Measurements from ENCODE around the gene ARMCX1. TPM values are rescaled to one million over a fixed set of nuclear protein-coding genes. Genes with fewer than 3 reads are reported as not detected.
"Not testable (repeated sequence)": the region's sequence is repeated elsewhere in the genome, so short reads cannot be mapped to it uniquely, and the experiment has no call there.

Gene ARMCX1
- total and polyA plus RNA-seq, 7 donors, result 2.8 to 73.1 (median 49.1) TPM

DNA sequence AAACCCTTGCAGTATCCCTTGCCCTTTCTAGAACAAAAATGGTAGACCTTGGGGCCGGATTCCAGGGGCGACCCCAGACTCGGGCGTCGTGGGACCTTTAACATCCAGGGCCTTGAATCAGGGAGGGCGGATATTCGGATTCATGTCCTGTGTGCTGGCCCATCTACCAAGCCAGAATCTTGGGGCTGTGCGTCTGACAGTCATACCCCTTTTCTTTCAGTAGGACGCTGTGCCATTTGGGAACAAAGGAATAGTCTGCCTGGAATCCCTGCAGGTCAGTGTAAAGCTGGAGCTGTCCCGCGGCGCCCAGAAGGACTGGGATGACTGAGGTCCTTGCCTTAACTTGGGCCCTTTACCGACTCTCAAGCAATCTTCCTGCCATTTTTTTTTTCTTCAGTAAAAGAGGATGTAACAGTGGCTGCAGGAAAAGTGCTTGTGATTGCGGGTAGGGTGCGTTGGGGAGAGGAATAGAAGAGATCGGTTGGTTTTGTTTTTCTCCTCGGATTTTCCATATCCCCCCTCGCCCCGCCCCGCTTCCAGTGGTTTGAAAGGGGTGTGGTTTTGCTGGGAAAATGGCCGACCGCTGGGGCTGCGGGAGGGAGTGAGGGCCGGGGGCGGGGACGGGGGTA is 518 bp downstream of the ARMCX1 start:
- Histone ChIP-seq H3K36me3 (peaks cover 0 to 14% (median 2%) of the 10 kb centered on the region in 4 donors), H3K27me3 (no peaks in the 10 kb centered on the region), H3K4me3 (peak overlapping the region; percentile 44 to 62 (median 58)), H3K9me3 (no peaks in the 10 kb centered on the region), H3K4me1 (peaks cover 0 to 9% (median 2%) of the 10 kb centered on the region in 4 donors), H3K27ac (peak overlapping the region; percentile 86 to 89 (median 88))
- 1 to 3% methylated on average over 26 of the region's 26 CpGs for WGBS, 2 donors
- TF ChIP-seq EP300 (IDR thresholded peaks at IDR 0.05), result no peak
- DNase-seq, result peak; percentile 79
- intact Hi-C loops (cut with DNase I), result loop anchor here (5.0 kb wide), 1 partner anchor 134 kb away; no protein-coding TSS in a partner anchor

DNA sequence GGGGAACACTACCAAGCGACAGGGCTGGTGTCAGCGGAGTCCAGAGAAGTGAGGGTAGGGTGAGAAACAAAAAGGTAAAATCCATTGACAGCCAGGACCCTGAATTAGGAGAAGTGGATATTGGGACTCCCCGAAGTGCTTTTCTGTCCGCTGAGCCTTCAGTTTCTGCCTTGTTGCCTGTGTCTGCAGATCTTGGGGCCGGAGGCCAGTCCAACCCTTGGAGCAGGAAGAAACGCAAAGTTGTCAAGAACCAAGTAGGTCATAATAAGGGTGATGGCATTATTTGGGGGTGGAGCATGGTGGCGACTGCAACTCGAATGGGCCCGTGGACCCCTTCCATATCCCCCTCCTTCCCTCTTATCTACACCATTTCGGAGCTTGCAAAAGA is 1.0 kb downstream of the ARMCX1 start:
- no peaks in the 10 kb centered on the region for H3K27me3 ChIP-seq
- TF ChIP-seq POLR2A (IDR thresholded peaks at IDR 0.05) (no peak), POLR2AphosphoS5 (IDR thresholded peaks at IDR 0.05) (no peak), CTCF (IDR thresholded peaks at IDR 0.05) (no peak), EP300 (IDR thresholded peaks at IDR 0.05) (no peak)
- peak overlapping the region; percentile 44 to 62 (median 58) for H3K4me3 ChIP-seq
- WGBS, 2 donors, result 39 to 54% methylated on average over 10 of the region's 10 CpGs
- peak overlapping the region; percentile 86 to 89 (median 88) for H3K27ac ChIP-seq
- no peak for DNase-seq
- intact Hi-C loops (cut with DNase I), result loop anchor here (5.0 kb wide), 1 partner anchor 134 kb away; no protein-coding TSS in a partner anchor
- peaks cover 0 to 9% (median 2%) of the 10 kb centered on the region in 4 donors for H3K4me1 ChIP-seq
- H3K36me3 ChIP-seq, result peaks cover 0 to 14% (median 2%) of the 10 kb centered on the region in 4 donors
- H3K9me3 ChIP-seq, result no peaks in the 10 kb centered on the region

- H3K9me3 ChIP-seq, result no peaks in the 10 kb centered on the region
- H3K27ac ChIP-seq, result no peak overlapping the region
- H3K4me1 ChIP-seq, result peaks cover 0 to 9% (median 2%) of the 10 kb centered on the region in 4 donors
- intact Hi-C loops (cut with DNase I), result loop anchor here (5.0 kb wide), 1 partner anchor 135 kb away; no protein-coding TSS in a partner anchor
- no peaks in the 10 kb centered on the region for H3K27me3 ChIP-seq
- no peak for TF ChIP-seq CTCF (IDR thresholded peaks at IDR 0.05)
- TF ChIP-seq POLR2A (IDR thresholded peaks at IDR 0.05), result no peak
- TF ChIP-seq EP300 (IDR thresholded peaks at IDR 0.05), result no peak
- no peak for TF ChIP-seq POLR2AphosphoS5 (IDR thresholded peaks at IDR 0.05)
- H3K36me3 ChIP-seq, result peaks cover 0 to 14% (median 2%) of the 10 kb centered on the region in 4 donors
- 96 to 97% methylated on average over 23 of the region's 23 CpGs for WGBS, 2 donors
- DNase-seq, result no peak
- no peak overlapping the region for H3K4me3 ChIP-seq
Measured at GRCh38 chrX:101552714-101553113, 2.4 kb downstream of the ARMCX1 start.

GRCh38 chrX:101564651-101565050 is 14.3 kb downstream of the ARMCX1 start:
- Histone ChIP-seq H3K27me3 (no peaks in the 10 kb centered on the region), H3K4me3 (no peak overlapping the region), H3K9me3 (no peaks in the 10 kb centered on the region), H3K36me3 (no peaks in the 10 kb centered on the region), H3K4me1 (no peaks in the 10 kb centered on the region), H3K27ac (no peak overlapping the region)
- no peak for DNase-seq
- TF ChIP-seq CTCF (IDR thresholded peaks at IDR 0.05) (no peak), EP300 (IDR thresholded peaks at IDR 0.05) (no peak), POLR2AphosphoS5 (IDR thresholded peaks at IDR 0.05) (no peak), POLR2A (IDR thresholded peaks at IDR 0.05) (no peak)
- intact Hi-C loops (cut with DNase I), result no loop called here

DNA sequence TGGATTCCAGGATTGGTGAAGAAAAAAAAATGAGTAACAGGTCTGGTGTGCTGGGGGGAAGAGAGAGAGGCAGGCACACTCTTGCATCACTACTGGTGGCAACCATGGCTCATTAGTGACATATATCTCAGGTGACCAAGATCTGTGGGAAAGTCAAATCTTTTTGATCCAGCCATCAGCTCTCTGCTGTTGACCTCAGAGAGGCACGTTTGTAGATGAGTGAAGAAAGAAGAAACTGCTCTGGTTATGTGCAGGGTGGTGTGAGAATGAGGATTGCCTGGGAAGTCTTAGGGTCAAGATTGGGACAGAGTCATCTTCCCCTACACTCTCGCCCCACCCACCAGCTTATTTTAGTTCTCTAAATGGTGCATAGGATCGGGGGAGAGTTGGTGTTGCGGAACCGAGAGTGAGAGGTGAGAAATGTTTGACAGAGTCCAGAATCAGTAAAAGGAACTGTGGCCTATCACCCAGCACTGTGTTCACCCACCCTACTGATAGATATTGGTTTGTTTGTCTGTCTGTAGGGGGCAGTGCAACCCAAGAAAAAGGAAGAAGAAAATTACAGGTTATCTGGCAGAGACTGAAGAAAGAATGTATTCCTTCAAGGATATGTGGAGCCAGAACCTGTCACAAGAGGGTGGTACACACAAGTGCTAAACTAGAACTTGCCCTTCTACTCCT is 45.5 kb downstream of the ARMCX1 start:
- H3K4me3 ChIP-seq, result no peak overlapping the region
- no peaks in the 10 kb centered on the region for H3K36me3 ChIP-seq
- H3K27me3 ChIP-seq, result no peaks in the 10 kb centered on the region
- TF ChIP-seq POLR2A (IDR thresholded peaks at IDR 0.05) (no peak), CTCF (IDR thresholded peaks at IDR 0.05) (peak; percentile 31 to 49 (median 44))
- DNase-seq, result no peak
- 10 to 13% methylated on average over 5 of the region's 5 CpGs for WGBS, 2 donors
- H3K9me3 ChIP-seq, result no peaks in the 10 kb centered on the region
- no peak overlapping the region for H3K27ac ChIP-seq
- H3K4me1 ChIP-seq, result no peaks in the 10 kb centered on the region
- intact Hi-C loops (cut with DNase I), result loop anchor here (5.0 kb wide), 2 partner anchors 161 to 201 kb away; no protein-coding TSS in a partner anchor

GRCh38 chrX:101599592-101599991 is 49.2 kb downstream of the ARMCX1 start:
- DNase-seq, H3K36me3 ChIP-seq, H3K27me3 ChIP-seq, H3K4me3 ChIP-seq, H3K4me1 ChIP-seq, H3K9me3 ChIP-seq, H3K27ac ChIP-seq: not testable (repeated sequence)
- intact Hi-C loops (cut with DNase I), result loop anchor here (5.0 kb wide), 2 partner anchors 158 to 198 kb away; no protein-coding TSS in a partner anchor
- 95 to 99% methylated on average over 6 of the region's 8 CpGs for WGBS, 2 donors

Data from sigmoid colon (tissue), 7 donors.